ENCODE data around the gene POLN. TPM values are rescaled to one million over a fixed set of nuclear protein-coding genes. Genes with fewer than 3 reads are reported as not detected.

The POLN gene
- total RNA-seq, 1 experiment from 2014 or later: 3.5 TPM

- POLR2A ChIA-PET: no interaction called here
- CTCF ChIA-PET: interaction anchor here (0.7 kb wide), 1 partner anchor 106 kb away, joined by 3 read pairs; no protein-coding TSS in a partner anchor
- Mint-ChIP-seq H3K36me3 (no peaks in the 10 kb centered on the region), H3K27ac (no peak overlapping the region), H3K9me3 (no peaks in the 10 kb centered on the region), H3K4me3 (no peak overlapping the region), H3K27me3 (ENCODE audit: low read depth) (peaks cover 44% of the 10 kb centered on the region), H3K4me1 (peaks cover 4% of the 10 kb centered on the region)
- TF ChIP-seq ZNF121 (CRISPR knock-in tag; IDR thresholded peaks at IDR 0.05) (0 out of 2 replicates have a peak, but pooled peaks have one; percentile 18), ATF1 (CRISPR knock-in tag; IDR thresholded peaks at IDR 0.05) (no peak)
- DNase-seq (ENCODE audit: low spot score) (no peak), ATAC-seq (no peak)
Measured at GRCh38 chr4:2046031-2046961, 195.6 kb downstream of the POLN start.

- Mint-ChIP-seq H3K4me1 (no peaks in the 10 kb centered on the region), H3K4me3 (no peak overlapping the region), H3K27ac (no peak overlapping the region), H3K27me3 (ENCODE audit: low read depth) (peaks cover 38% of the 10 kb centered on the region), H3K36me3 (no peaks in the 10 kb centered on the region), H3K9me3 (no peaks in the 10 kb centered on the region)
- no peak for DNase-seq (ENCODE audit: low spot score)
- ChIA-PET CTCF (interaction anchor here (0.7 kb wide), 1 partner anchor 107 kb away, joined by 3 read pairs; no protein-coding TSS in a partner anchor), POLR2A (interaction anchor here (0.6 kb wide), 1 partner anchor 26 kb away, joined by 3 read pairs; no protein-coding TSS in a partner anchor)
- TF ChIP-seq AR (CRISPR knock-in tag; IDR thresholded peaks at IDR 0.05) (no peak), RELA (CRISPR knock-in tag; IDR thresholded peaks at IDR 0.05; ENCODE audit: borderline replicate concordance) (no peak), JUN (CRISPR knock-in tag; IDR thresholded peaks at IDR 0.05) (no peak), ATF1 (CRISPR knock-in tag; IDR thresholded peaks at IDR 0.05) (no peak), ATF6 (CRISPR knock-in tag; IDR thresholded peaks at IDR 0.05) (no peak)
- TF ChIP-seq, protein P1, sequence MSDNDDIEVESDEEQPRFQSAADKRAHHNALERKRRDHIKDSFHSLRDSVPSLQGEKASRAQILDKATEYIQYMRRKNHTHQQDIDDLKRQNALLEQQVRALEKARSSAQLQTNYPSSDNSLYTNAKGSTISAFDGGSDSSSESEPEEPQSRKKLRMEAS (CRISPR knock-in tag; IDR thresholded peaks at IDR 0.05): no peak
- no peak for ATAC-seq
Measured at GRCh38 chr4:2045518-2045951, 196.4 kb downstream of the POLN start.

GRCh38 chr4:2044542-2045517 is 197.1 kb downstream of the POLN start:
- Mint-ChIP-seq H3K9me3 (no peaks in the 10 kb centered on the region), H3K4me3 (no peak overlapping the region), H3K36me3 (no peaks in the 10 kb centered on the region), H3K27ac (no peak overlapping the region), H3K27me3 (ENCODE audit: low read depth) (peaks cover 44% of the 10 kb centered on the region), H3K4me1 (no peaks in the 10 kb centered on the region)
- no peak for ATAC-seq
- POLR2A ChIA-PET: interaction anchor here (0.6 kb wide), 1 partner anchor 25 kb away, joined by 3 read pairs; no protein-coding TSS in a partner anchor
- no peak for DNase-seq (ENCODE audit: low spot score)
- CTCF ChIA-PET: interaction anchor here (0.7 kb wide), 1 partner anchor 107 kb away, joined by 3 read pairs; no protein-coding TSS in a partner anchor
- TF ChIP-seq OVOL2 (CRISPR knock-in tag; IDR thresholded peaks at IDR 0.05; ENCODE audit: borderline replicate concordance) (no peak), CREB1 (CRISPR knock-in tag; IDR thresholded peaks at IDR 0.05) (no peak), AR (CRISPR knock-in tag; IDR thresholded peaks at IDR 0.05) (no peak), ERG (CRISPR knock-in tag; IDR thresholded peaks at IDR 0.05) (no peak)
- TF ChIP-seq, protein P2, sequence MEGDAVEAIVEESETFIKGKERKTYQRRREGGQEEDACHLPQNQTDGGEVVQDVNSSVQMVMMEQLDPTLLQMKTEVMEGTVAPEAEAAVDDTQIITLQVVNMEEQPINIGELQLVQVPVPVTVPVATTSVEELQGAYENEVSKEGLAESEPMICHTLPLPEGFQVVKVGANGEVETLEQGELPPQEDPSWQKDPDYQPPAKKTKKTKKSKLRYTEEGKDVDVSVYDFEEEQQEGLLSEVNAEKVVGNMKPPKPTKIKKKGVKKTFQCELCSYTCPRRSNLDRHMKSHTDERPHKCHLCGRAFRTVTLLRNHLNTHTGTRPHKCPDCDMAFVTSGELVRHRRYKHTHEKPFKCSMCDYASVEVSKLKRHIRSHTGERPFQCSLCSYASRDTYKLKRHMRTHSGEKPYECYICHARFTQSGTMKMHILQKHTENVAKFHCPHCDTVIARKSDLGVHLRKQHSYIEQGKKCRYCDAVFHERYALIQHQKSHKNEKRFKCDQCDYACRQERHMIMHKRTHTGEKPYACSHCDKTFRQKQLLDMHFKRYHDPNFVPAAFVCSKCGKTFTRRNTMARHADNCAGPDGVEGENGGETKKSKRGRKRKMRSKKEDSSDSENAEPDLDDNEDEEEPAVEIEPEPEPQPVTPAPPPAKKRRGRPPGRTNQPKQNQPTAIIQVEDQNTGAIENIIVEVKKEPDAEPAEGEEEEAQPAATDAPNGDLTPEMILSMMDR (IDR thresholded peaks at IDR 0.05): no peak
- TF ChIP-seq, protein P3, sequence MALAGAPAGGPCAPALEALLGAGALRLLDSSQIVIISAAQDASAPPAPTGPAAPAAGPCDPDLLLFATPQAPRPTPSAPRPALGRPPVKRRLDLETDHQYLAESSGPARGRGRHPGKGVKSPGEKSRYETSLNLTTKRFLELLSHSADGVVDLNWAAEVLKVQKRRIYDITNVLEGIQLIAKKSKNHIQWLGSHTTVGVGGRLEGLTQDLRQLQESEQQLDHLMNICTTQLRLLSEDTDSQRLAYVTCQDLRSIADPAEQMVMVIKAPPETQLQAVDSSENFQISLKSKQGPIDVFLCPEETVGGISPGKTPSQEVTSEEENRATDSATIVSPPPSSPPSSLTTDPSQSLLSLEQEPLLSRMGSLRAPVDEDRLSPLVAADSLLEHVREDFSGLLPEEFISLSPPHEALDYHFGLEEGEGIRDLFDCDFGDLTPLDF (CRISPR knock-in tag; IDR thresholded peaks at IDR 0.05): no peak
- TF ChIP-seq, protein P4, sequence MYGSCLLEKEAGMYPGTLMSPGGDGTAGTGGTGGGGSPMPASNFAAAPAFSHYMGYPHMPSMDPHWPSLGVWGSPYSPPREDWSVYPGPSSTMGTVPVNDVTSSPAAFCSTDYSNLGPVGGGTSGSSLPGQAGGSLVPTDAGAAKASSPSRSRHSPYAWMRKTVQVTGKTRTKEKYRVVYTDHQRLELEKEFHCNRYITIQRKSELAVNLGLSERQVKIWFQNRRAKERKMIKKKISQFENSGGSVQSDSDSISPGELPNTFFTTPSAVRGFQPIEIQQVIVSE (CRISPR knock-in tag; IDR thresholded peaks at IDR 0.05; ENCODE audit: borderline replicate concordance): no peak

All from WTC11 (cell line).